Activated CD4-positive, alpha-beta T cell treated with anti-CD3 and anti-CD28 coated beads, Interleukin-2, Interleukin-6, amounts not matched to agents 100 ng/mL and 50 ng/mL, durations not matched to agents 16 hours and 8 hours (primary cell): Measurements from ENCODE around the gene UBE2E1.
"Not testable (repeated sequence)": the region's sequence is repeated elsewhere in the genome, so short reads cannot be mapped to it uniquely, and the experiment has no call there.

Experiments
- DNase-seq: peaks from one replicate; pipeline ENCODE4 v3.0.0-alpha.2; 2020

Gene UBE2E1

DNA sequence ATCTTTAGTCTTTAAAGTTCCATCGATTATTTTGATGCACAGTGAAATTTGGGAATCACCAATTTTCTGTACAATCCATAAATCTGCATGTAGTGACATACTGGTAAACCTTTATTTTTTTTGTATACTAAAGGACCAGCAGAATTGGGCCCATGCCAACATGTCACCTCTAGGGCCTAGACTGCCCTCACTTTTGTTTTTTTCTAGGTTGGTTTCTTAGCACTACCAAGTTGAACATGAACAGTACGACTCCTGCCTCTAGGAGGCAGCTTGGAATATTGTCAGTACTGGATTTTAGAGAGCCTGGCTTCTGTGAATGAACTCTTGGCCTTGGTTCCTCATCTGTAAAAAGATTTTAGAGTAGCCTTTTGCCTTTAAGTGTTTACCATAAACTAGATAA lies 78.7 kb downstream of the UBE2E1 start:
- DNase-seq: no peak

DNA sequence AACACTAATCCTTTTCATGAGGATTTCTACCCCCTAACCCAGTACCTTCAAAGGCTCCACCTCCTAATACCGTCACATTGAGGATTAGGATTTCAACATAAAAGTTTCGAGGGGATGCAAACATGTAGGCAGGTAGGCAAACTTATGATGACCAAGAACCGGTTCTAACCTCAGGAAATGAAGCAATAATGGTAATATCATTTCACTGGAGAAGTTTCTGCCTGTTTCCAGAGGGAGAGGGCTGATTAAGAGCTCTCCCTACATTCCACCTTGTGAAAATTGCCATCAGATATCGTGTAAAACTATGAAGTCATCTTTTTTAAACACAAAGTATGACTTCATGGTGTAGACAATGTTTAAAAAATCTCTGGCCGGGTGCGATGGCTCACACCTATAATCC lies 79.5 kb downstream of the UBE2E1 start:
- no peak for DNase-seq

DNA sequence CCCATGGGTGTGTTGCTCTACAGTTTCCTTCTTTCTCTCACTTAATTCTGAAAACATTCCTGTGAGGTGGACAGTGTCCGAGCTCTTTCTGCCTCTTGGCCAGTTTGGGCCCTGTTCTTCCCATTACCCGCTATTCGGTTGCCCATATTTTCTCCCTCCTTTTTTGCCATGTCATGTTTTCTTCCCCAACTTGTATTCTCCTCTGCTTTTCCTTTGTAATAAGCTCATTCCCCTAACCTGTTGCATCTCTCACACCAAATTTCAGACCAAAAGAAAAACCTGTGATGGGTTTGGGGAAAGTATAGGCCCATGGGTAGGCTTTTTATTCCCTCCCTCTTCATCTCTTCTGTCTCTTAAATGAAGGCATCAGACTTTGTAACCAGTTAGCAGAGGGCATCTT lies 80.6 kb downstream of the UBE2E1 start:
- no peak for DNase-seq

DNA sequence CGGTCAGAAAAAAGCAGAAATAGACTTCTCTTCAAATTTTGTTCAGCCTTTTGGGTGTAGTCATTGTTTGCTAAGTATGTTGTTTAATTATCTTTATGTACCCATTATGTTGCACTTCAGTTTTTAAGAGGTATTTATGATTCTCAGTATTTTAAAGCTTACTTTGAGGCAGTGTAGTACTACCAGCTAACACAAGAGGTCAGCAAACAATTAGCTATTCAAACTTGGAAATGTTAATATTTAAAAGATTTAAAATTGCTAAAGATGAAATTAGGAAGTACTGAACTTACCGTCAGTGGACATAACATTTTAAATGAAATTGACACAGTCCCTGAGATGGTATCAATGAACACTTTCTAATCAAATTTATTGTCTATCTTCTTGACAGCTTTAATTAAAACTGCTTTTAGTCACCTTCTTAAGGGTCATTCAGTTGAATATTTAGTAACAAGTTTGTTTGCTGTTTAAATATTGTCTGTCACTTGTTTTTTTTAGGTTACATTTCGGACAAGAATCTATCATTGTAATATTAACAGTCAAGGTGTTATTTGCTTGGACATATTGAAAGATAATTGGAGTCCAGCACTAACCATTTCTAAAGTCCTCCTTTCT lies 83.0 kb downstream of the UBE2E1 start:
- DNase-seq: peak; percentile 22

DNA sequence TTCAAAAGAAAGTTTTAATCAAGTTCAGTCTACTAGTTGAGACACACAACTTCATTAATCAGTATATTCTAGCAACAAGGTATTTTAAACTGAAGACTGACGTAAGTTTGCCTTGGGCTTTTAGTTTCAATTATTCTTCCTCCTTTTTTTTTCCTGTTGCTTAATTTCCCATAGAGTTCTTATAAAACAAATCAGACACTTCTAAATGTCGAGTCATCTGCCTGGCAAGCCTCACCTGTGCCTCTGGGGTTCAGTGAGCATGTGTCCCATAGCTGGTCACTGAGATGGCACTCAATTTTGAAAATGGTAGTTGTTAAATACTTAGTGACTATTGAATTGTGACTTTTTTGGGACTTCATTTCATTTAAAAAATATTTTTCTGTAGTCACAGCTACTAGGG lies 83.6 kb downstream of the UBE2E1 start:
- no peak for DNase-seq

DNA sequence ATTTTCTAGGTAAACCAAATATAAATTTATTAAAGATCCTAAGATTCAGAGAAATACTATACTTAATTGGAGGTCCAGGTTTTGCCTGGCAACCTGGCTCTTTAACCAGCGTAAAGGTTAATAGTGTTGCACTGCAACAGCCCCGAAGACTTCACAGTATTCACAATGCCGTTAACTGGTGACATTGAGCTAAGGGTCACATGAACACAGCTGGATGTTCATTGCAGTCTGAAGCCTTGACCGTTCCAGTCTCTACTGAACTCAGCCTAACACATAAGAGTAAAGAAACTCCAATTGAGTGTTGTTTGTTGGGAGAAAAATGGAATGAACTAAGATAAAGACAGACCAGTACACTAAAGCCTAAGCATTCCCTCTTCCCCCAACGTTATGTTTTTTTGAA lies 84.2 kb downstream of the UBE2E1 start:
- DNase-seq: no peak

DNA sequence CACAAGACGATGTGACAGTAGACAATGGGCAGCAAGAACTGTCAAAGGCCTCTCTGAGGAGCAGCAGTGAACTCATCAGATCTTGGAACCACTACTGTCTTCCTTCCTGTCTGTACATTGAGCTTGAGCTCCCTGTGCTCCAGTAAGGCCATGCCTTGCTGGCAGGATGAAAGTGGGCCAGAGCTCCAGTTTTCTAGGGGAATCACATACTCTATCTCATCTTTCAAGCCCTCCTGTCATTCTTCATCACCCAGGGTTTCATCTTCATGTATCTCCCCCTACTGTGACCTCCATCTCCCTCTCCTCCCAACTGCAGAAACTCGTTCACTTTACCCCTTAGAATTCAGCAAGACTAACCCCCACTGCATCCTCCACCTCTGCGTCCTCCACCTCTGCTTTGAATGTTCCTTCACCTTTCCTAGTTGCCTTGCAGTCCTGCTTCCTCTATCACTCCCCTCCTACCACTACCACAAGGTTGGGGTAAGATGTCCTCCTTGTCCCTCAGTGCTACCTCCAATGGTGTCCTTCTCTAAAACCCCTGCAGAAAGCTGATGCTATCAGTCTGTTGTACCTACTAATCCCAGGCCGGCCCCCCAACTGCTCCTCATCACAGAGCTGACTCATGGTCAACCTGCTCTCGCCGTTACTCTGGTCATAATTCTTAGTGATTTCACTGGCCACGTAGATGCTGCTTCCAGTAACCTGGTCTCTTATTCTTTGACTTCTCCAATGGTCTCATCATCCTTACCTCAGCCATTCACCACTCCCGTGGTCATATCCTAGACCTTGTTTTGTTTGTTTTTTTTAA lies 88.7 kb downstream of the UBE2E1 start:
- no peak for DNase-seq

DNA sequence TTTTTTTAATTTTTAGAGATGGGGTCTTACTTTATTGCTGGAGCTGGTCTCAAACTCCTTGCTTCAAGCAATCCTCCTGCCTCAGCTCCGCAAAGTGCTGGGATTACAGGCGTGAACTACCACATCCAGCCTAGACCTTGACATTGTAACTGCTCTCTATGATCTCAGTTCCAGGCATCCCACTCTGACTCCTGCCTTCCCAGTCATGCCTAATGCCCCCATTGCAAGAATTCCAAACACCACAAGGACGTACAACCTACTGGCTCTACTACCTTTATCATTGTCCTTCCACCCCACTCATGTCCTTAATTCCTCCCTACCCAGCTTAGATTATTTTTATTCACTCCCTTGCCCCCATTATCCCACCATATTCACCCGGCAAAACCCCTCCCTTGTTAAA lies 89.4 kb downstream of the UBE2E1 start:
- no peak for DNase-seq

DNA sequence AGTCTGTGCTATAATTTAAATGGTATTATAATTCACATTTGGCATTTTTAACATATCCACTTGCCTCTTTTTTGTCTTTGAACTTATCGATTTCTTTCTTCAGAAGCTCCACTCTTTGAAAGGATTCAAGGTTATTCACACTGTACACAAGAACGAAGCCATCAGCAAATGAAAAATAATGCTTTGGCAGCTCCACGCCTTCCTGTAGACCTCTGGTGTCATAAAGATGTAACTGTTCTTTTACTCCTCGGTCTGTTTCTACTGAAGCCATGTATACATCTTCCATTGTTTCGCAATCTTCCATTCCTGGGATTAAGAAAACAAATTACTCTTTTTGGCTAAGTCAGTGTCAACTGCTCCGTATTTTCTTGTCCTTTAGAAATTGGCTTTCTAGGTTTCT lies 95.0 kb downstream of the UBE2E1 start:
- DNase-seq: no peak

DNA sequence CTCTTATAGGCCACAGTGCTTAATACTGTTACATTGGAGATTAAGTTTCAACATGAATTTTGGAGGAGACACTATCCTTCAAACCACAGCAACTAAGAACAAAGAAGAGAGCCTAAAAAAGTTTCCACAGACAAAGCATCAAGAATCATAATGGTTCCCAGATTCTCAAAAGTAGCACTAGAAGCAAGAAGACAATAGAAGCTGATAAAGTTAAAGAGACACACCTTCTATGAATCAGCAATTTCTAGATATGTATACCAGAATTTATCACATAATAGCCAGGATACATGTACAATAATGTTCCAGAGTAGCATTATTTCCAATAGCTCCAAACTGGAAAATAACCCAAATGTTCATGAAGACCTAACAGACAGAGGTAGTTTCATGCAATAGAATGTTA lies 98.8 kb downstream of the UBE2E1 start:
- DNase-seq: no peak

DNA sequence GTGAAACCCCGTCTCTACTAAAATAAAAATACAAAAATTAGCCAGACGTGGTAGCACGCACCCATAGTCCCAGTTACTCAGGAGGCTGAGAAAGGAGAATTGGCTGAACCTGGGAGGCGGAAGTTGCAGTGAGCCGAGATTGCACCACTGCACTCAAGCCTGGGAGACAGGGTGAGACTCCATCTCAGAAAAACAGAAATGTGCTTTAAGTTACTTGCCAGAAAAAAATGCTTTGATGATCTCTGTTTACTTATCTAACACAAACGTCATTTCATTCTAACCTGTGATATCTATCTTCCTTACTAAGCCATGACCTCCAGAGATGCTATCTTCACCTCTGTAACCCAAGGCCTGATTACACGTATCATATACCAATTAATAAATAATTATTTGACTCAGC lies 103.6 kb downstream of the UBE2E1 start:
- DNase-seq: no peak

DNA sequence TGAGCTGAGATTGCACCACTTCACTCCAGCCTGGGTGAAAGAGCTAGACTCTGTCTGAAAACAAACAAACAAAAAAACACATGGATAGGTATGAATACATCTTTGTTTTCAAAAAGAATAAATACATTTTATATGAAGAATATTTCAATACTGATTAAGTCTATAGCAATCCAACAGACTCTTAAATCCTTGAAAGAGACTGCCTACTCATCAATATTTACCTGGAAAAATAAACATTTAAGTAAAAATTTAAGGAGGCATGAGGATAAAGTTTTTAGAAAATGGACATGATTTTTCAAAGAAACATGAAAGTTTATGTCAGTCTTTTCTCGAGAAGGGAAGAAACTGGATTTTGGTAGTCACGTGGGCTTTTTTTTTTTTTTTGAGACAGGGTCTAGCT lies 105.6 kb downstream of the UBE2E1 start:
- DNase-seq: no peak

DNA sequence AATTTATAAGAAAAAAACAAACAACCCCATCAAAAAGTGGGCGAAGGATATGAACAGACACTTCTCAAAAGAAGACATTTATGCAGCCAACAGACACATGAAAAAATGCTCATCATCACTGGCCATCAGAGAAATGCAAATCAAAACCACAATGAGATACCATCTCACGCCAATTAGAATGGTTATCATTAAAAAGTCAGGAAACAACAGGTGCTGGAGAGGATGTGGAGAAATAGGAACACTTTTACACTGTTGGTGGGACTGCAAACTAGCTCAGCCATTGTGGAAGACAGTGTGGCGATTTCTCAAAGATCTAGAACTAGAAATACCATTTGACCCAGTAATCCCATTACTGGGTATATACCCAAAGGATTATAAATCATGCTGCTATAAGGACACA lies 106.6 kb downstream of the UBE2E1 start:
- DNase-seq: not testable (repeated sequence)

DNA sequence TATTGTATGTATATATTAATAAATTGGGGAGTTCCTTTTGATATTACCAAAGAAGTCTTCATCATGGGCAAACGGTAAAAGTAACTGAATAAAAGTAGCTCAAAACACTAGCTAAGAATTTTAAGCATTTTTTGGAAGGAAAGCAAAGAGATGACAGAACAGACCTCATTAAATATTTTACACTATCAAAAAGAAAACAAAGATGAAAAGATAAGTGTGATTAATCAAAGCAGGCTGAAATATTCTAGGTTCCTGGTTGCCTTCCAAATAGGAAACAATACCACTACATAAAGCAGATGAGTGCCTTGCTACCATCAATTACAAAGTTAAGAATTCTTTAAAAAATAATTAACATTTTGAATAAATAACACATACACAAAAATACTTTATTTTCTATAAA lies 107.4 kb downstream of the UBE2E1 start:
- DNase-seq: no peak

DNA sequence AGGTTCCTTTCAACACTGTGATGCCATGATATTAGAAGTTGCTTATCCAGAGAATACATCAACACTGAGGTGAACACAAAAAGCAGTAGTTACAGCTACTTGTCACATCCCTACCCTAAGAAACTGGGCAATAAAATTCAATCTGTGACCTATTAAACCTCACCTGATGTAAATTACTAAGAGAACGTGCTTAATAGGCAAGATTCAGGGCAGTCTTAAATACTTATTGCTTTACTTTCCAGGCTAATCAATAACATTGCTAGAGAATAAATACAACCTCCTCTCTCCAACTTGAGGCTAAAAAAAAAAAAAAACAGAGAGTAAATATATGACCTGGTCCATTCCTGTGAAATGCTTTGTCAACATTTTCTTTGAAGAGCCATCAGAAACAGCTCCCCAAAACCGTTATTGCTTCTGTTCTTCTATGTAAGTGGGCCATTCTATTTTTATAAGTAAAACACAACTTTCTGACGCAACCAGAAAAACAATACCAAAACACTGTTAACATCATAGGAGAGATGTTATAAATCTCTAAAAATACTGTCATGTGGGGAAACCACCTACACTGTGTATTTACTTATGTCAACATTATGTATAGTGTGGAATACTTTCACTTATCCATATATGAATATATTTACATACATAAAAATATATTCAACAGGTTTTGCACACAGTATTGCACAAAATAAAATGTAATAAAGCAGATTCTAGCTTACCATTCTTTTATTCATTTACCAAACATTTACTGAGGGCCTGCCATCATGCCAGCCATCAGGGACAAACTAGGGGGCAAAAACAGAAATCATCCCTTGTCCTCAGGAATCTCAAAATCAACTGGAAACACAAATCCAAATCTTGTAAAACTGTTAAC lies 108.4 kb downstream of the UBE2E1 start:
- no peak for DNase-seq

DNA sequence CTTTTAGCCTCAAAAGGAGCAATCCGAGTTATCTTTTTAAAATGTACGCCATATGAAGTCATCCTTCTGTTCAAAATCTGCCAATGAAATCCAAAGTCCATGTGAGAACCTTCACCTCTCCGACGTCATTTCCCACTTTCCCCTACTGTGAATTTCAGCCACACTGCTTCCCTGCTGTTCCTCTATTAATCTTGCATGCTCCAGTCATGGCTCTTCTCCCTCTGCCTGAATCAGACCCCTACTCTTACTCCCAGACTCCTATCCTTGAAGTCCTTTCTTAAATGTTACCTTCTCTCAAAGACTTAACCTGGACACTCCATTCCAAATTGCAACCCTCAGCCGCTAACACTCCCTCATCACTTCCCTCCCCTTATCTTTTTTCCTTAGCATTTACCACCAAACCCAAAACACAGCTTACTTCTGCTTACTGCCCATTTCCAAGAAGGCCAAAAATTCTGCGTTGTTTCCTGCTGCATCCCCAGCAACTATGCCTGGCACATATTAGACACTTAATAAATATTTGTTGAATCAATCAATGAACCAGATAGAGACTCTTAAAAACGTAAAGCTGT lies 109.9 kb downstream of the UBE2E1 start:
- no peak for DNase-seq

DNA sequence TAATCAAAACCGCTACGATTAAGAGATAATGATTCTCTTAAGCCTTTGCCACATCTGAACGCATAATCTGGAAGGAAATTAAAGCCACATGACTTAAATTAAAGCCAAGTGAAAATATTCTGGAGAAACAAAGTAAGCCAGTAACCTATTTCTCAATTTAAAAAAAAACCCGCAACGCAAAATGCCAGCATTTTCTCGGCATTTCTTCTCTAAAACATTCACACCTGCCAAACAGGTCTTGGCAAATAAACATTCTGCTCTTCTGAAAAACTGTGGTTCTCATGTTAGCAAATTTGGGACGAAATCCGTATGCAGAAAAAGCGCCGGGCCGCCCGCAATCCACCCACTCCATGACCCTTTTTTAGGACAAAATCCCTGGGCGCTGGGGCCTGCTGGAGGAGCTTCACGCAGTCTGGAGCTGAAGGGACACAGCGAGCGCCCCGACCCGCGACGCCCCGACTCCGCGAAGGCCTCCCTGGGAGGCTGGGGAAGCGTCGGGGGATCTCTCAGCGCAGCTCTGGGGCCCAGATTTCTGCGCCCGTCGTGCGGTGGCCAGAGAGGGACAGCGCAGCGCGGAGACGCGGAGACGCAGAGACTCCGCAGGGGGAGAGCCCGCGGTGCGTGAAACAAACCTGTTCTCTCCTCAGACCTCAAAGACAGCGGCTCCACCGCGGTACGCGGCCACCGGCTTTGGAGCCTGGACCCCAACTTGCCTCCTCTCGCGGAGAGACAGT lies 110.6 kb downstream of the UBE2E1 start:
- no peak for DNase-seq

DNA sequence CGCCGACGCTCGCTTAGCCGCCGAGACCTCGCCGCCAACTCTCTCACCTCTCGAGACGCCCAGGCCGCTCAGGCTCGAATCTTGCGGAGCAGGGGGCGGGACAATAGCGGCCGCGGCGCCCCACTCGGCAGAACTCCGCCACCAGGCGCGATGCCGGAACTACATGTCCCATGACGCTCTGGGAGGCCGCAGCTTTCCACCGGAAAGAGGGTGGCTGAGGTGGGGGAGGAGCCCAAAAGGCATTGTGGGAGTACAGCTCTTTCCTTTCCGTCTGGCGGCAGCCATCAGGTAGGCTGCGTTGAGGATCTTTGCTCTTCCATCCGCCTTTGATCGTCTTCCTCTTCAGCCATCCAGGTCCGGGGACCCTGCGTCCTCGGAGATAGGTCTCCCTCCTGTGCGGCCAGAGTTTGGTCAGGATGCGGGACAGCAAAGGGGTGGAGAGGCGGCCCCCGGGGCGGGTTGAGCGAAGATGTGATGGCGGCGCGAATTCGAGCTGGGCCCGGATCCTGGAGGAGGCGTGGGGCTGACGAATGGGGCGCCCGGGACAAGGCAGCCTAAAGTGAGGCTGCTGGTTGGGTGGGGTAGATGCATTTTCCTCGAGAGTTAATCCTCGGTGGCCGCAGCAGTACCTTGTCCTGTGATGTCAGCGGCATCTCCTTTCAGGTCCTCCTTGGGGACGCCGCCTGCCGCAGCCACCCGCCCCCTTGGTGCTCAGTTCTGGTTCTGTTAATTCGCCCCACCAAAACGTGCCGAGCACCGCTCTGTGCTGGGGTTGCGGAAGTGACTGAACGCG lies 111.3 kb downstream of the UBE2E1 start, which contains the start of the genes NKIRAS1 and RPL15:
TSS of gene NKIRAS1 (minus strand) at position 105 of the 793 bp plus-strand sequence. CDS start 6,086 bp downstream, outside the sequence.
TSS of gene RPL15 (plus strand) at position 247 of the 793 bp plus-strand sequence. CDS start 728 bp downstream, outside the sequence.
- DNase-seq: peak; percentile 98

DNA sequence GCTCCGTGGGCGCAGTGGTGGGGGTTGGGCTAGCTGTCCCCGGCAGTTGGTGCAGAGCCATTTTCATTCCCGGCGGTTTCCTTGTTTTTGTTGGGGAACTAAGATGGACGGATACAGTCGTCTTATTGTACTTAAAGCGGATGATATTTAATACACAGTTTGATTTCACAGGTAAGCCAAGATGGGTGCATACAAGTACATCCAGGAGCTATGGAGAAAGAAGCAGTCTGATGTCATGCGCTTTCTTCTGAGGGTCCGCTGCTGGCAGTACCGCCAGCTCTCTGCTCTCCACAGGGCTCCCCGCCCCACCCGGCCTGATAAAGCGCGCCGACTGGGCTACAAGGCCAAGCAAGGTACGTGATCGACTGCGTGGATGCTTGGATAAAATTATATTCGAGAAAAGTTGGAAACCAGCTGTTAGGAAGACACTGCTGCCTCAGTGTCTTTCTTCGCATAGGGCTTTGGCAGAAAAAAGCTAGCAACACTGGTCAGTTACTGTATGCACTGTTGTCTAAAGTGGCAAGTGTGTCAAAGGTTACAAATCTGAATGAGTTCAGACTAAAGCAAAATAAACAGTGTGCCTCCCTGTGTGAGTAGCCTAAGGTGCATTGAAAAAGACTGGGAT lies 112.0 kb downstream of the UBE2E1 start:
- DNase-seq: not testable (repeated sequence)

DNA sequence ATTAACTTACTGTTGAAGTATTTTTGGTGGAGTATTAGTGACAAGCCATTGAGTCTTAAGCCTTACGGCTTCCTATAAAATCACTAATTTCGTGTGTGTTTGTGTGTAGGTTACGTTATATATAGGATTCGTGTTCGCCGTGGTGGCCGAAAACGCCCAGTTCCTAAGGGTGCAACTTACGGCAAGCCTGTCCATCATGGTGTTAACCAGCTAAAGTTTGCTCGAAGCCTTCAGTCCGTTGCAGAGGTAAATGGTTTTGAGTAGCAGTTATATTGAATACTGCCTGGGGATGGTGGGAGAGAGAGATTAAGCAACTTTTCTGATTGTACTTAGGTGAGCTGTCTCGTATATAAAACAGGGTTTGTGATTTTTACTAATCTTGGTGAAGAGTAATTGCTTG lies 112.6 kb downstream of the UBE2E1 start:
- DNase-seq: not testable (repeated sequence)

DNA sequence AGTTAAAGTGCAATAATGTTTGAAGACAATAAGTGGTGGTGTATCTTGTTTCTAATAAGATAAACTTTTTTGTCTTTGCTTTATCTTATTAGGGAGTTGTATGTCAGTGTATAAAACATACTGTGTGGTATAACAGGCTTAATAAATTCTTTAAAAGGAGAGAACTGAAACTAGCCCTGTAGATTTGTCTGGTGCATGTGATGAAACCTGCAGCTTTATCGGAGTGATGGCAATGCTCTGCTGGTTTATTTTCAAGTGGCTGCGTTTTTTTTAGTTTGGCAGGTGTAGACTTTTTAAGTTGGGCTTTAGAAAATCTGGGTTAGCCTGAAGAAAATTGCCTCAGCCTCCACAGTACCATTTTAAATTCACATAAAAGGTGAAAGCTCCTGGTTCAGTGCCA lies 113.9 kb downstream of the UBE2E1 start:
- DNase-seq: no peak
